B cell (primary cell): ENCODE data around the gene CTNNA2.

Experiments used
- CTCF ChIP-seq: fragments of 200-600 bp; IDR thresholded peaks from one replicate; pipeline ENCODE4 v1.8.0; 2022; ENCODE audit warnings: antibody characterized with exemption, mild to moderate bottlenecking
- EZH2 ChIP-seq: IDR thresholded peaks from 2 replicates; pipeline ENCODE4 v1.6.1; 2012; ENCODE audit warnings: borderline replicate concordance, low read depth, mild to moderate bottlenecking, moderate library complexity, low read length; ENCODE audit not compliant: insufficient read depth, poor library complexity, severe bottlenecking

- TF ChIP-seq CTCF (no peak), EZH2 (no peak)
Observed at GRCh38 chr2:79929624-79930023, 416.8 kb downstream of the CTNNA2 start.
